ENCODE data around the gene VWA8. TPM values are rescaled to one million over a fixed set of nuclear protein-coding genes. Genes with fewer than 3 reads are reported as not detected.
"Not testable (repeated sequence)": the region's sequence is repeated elsewhere in the genome, so short reads cannot be mapped to it uniquely, and the experiment has no call there.

VWA8 gene
- total RNA-seq, 2 experiments from 2014 or later = 15.7 to 16.9 TPM

DNA sequence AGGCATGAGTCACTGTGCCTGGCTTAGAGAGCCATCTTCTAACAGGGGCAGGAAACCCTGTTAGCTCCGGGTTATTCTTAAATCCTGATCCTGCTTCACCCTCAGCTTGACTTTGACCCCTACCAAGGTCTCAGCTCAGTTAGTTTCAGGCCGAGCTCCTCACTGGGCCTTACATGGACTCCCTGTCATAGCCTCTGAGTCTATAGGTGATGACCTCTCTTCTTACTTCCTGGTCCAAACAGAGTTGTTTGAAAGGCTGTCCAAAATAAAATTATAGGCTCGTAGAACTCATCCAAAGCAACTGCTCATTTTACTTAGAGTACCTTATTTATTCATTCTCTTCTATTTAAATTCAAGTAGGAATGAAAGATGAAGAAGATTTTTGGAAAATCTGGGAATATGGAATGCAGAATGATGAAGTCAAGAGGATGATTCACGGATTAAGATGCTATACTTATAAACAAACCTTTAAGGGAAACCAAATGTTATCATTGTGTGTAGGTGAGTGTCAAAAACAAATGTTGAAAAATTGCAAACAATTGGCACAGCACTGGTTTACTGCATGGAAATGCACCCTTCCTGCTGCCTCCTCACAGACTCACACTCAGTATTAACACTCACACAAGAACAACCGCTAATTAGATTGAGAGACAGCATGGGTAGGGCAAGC, 329.5 kb downstream of the VWA8 start:
- no peak for DNase-seq
- Mint-ChIP-seq H3K9me3 (ENCODE audit: insufficient read depth) (no peaks in the 10 kb centered on the region), H3K36me3 (ENCODE audit: low read depth) (no peaks in the 10 kb centered on the region), H3K27ac (no peak overlapping the region), H3K4me3 (no peak overlapping the region), H3K4me1 (ENCODE audit: low read depth) (no peaks in the 10 kb centered on the region), H3K27me3 (ENCODE audit: low read depth) (no peaks in the 10 kb centered on the region)
- no peak for ATAC-seq
- POLR2A ChIA-PET = no interaction called here
- CTCF ChIA-PET = no interaction called here

DNA sequence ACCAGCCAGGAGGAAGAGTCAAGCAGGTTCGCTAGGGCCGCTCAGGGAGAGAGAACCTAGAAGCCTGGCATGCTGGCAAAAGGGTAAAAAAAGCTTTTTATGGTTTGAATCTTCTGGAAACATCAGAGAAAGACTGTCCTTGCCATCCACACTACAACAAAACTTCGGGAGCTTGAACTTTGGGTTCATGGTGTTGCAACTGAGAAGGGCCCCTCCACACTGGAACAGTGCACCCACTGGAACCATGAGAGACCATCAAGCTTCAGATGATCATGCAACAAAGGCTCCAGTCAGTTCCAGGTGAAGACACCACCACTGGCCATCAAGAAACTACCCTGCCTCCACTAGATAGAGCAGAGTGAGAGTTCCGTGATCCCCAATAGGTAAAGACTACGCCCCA, 333.5 kb downstream of the VWA8 start:
- H3K9me3 Mint-ChIP-seq (ENCODE audit: insufficient read depth) = no peaks in the 10 kb centered on the region
- H3K36me3 Mint-ChIP-seq (ENCODE audit: low read depth) = peaks cover 4% of the 10 kb centered on the region
- no peaks in the 10 kb centered on the region for H3K4me1 Mint-ChIP-seq (ENCODE audit: low read depth)
- no peak overlapping the region for H3K27ac Mint-ChIP-seq
- DNase-seq = no peak
- H3K4me3 Mint-ChIP-seq = no peak overlapping the region
- ChIA-PET CTCF (no interaction called here), POLR2A (no interaction called here)
- ATAC-seq = no peak
- no peaks in the 10 kb centered on the region for H3K27me3 Mint-ChIP-seq (ENCODE audit: low read depth)

DNA sequence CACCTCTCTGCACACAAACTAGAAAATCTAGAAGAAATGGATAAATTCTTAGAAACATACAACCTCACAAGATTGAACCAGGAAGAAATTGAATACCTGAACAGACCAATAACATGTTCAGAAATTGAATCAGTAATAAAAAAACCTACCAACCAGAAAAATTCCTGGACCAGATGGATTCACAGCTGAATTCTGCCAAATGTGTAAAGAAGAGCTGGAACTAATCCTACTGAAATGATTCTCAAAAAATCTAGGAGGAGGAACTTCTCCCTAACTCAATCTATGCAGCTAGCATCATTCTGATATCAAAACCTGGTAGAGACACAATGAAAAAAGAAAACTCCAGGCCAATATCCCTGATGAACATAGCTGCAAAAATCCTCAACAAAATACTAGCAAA, 336.9 kb downstream of the VWA8 start:
- no peak overlapping the region for H3K27ac Mint-ChIP-seq
- H3K27me3 Mint-ChIP-seq (ENCODE audit: low read depth) = no peaks in the 10 kb centered on the region
- no peaks in the 10 kb centered on the region for H3K4me1 Mint-ChIP-seq (ENCODE audit: low read depth)
- no peak for DNase-seq
- no peak for ATAC-seq
- ChIA-PET POLR2A (no interaction called here), CTCF (interaction anchor here (0.9 kb wide), 1 partner anchor 165 kb away, joined by 3 read pairs; no protein-coding TSS in a partner anchor)
- H3K4me3 Mint-ChIP-seq = no peak overlapping the region
- H3K9me3 Mint-ChIP-seq (ENCODE audit: insufficient read depth) = no peaks in the 10 kb centered on the region
- peaks cover 8% of the 10 kb centered on the region for H3K36me3 Mint-ChIP-seq (ENCODE audit: low read depth)

DNA sequence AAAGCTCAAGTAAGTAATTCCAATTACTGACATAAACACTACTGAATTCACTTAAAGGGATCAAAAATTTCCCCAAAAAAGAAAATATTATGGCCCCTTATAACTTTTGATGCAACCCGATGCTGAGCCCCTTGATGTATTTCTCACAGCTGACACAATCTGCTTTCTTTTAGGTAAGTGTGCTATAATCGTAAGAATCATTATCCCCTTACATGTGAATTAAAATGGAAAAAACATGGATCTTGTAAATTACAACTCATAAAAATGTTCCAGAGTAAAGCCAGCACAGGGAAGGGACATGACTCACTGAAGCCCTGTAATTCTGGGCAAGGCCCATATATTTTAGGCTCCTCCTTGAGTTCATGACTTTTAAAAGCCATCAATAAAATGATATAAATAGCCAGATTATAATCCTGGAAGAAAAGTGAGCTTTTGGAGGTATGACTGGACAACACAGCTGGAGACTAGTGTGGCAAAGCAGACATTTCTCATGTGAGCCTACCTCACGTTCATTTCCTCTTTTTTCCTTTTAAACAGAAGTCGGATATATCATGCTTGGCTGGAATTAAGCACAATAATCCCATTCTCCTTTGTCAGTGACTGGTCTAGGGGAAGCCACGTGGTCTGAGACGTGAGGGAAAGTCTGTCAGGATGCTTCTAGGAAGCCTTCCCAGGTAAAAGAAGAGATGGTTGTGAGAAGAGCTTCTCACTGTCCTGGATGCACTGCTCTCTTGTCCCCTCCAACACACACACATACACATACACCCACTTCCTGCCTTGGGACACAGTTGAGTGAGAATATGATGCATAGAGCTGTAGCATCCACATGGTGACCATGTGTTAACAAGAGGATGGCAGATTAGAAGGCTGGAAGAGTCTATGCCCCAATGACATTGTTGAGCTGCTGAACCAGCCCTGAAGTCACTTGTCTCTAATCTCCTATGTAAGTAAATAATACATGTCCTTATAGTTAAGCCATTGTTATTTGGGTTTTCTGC, 338.2 kb downstream of the VWA8 start:
- ATAC-seq (no peak), DNase-seq (no peak)
- POLR2A ChIA-PET = no interaction called here
- no peak overlapping the region for H3K4me3 Mint-ChIP-seq
- peaks cover 8% of the 10 kb centered on the region for H3K36me3 Mint-ChIP-seq (ENCODE audit: low read depth)
- H3K4me1 Mint-ChIP-seq (ENCODE audit: low read depth) = no peaks in the 10 kb centered on the region
- CTCF ChIA-PET = interaction anchor here (0.9 to 1.3 kb wide), 2 partner anchors 30 to 224 kb away, joined by 3 read pairs; no protein-coding TSS in a partner anchor
- no peaks in the 10 kb centered on the region for H3K9me3 Mint-ChIP-seq (ENCODE audit: insufficient read depth)
- no peaks in the 10 kb centered on the region for H3K27me3 Mint-ChIP-seq (ENCODE audit: low read depth)
- H3K27ac Mint-ChIP-seq = no peak overlapping the region

DNA sequence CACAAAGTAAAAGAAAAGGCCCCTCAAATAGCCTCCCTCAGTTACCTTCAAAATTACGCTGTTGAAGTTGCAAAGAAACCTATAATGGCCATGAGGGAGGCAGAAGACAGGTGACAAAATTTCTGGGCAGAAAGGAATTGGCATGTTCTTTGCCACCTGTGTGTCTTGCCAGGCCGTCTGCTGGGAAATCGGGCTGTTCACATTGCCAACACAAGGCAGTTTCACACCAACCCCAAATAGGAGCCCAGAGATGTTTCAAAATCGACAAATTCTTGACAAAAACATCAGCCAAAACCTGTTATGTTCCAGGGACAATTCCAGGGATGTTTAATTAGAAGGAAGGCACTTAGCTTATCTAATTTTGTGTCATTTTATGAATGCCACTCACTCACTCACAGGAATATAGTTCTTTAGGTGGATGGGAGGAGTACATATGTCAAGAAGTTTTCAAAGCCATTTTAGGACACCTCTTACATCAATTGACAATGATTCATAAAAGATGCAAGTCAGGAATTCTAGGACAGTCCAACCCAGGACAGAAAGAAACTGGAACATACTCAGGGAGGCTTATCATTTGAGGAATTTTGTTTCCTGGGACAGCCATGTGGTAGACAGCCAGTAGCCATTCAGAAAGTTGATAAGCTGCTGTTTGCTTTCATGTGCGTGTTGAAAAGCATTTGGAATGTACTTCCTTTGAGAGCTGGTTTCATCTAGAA, 339.0 kb downstream of the VWA8 start:
- H3K27ac Mint-ChIP-seq = no peak overlapping the region
- POLR2A ChIA-PET = no interaction called here

DNA sequence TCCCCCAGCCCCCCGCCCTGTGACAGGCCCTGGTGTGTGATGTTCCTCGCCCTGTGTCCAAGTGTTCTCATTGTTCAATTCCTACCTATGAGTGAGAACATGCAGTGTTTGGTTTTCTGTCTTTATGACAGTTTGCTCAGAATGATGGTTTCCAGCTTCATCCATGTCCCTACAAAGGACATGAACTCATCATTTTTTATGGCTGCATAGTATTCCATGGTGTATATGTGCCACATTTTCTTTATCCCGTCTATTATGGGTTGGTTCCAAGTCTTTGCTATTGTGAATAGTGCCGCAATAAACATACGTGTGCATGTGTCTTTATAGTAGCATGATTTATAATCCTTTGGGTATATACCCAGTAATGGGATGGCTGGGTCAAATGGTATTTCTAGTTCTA, 343.3 kb downstream of the VWA8 start:
- H3K4me1 Mint-ChIP-seq (ENCODE audit: low read depth); H3K36me3 Mint-ChIP-seq (ENCODE audit: low read depth); H3K9me3 Mint-ChIP-seq (ENCODE audit: insufficient read depth); POLR2A ChIA-PET; H3K27ac Mint-ChIP-seq; ATAC-seq; H3K4me3 Mint-ChIP-seq; DNase-seq; CTCF ChIA-PET; H3K27me3 Mint-ChIP-seq (ENCODE audit: low read depth): not testable (repeated sequence)

More for the DNA sequence above, 339.0 kb downstream of the VWA8 start:
- H3K36me3 Mint-ChIP-seq (ENCODE audit: low read depth) = peaks cover 8% of the 10 kb centered on the region
- no peak for DNase-seq
- H3K4me3 Mint-ChIP-seq = no peak overlapping the region
- no peak for ATAC-seq
- no peaks in the 10 kb centered on the region for H3K27me3 Mint-ChIP-seq (ENCODE audit: low read depth)
- CTCF ChIA-PET = interaction anchor here (0.9 to 1.3 kb wide), 2 partner anchors 31 to 223 kb away, joined by 3 read pairs; no protein-coding TSS in a partner anchor
- H3K4me1 Mint-ChIP-seq (ENCODE audit: low read depth) = no peaks in the 10 kb centered on the region
- H3K9me3 Mint-ChIP-seq (ENCODE audit: insufficient read depth) = no peaks in the 10 kb centered on the region

DNA sequence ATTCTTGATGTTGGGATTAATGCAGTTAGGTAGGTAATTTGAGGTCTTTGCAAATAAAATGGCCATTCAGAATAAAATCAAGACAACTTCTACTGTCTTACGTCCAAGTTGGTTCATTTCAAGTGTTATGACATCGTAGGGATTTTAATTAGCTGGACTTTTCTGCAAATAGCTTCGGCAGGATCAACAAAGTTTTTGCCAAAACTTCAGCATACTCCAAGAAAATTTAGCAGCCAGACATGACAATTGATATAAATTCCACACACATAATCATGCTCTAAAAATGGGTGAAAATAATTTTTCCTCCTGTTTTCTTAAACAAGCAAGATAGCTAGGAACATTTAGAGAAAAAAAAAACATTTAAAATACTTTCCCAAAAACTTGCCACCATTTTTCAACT, 344.8 kb downstream of the VWA8 start:
- Mint-ChIP-seq H3K36me3 (ENCODE audit: low read depth) (peaks cover 10% of the 10 kb centered on the region), H3K4me1 (ENCODE audit: low read depth) (no peaks in the 10 kb centered on the region), H3K27me3 (ENCODE audit: low read depth) (no peaks in the 10 kb centered on the region), H3K4me3 (no peak overlapping the region), H3K9me3 (ENCODE audit: insufficient read depth) (no peaks in the 10 kb centered on the region), H3K27ac (no peak overlapping the region)
- ChIA-PET CTCF (interaction anchor here (0.8 to 1.1 kb wide), 3 partner anchors 12 to 157 kb away, joined by 3 read pairs; no protein-coding TSS in a partner anchor), POLR2A (no interaction called here)
- DNase-seq (no peak), ATAC-seq (no peak)

DNA sequence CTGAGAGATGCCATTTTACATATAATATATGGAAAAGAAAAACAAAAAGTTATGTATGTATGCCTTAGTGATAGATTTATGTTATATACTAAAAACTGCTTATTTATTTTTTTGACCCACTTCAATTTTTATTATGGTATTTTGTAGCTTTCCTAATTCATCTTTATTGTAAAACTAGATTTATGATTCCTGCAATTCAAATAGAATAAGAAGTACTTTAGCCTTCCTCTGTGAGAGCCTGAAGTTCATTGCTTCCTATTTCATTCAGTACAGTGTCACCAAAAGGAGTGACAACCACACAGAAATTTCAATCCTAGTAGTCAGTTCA, 345.4 kb downstream of the VWA8 start:
- no peaks in the 10 kb centered on the region for H3K9me3 Mint-ChIP-seq (ENCODE audit: insufficient read depth)
- ATAC-seq (no peak), DNase-seq (no peak)
- CTCF ChIA-PET = no interaction called here
- no peaks in the 10 kb centered on the region for H3K27me3 Mint-ChIP-seq (ENCODE audit: low read depth)
- POLR2A ChIA-PET = no interaction called here
- no peaks in the 10 kb centered on the region for H3K4me1 Mint-ChIP-seq (ENCODE audit: low read depth)
- peaks cover 13% of the 10 kb centered on the region for H3K36me3 Mint-ChIP-seq (ENCODE audit: low read depth)
- no peak overlapping the region for H3K4me3 Mint-ChIP-seq
- H3K27ac Mint-ChIP-seq = no peak overlapping the region

DNA sequence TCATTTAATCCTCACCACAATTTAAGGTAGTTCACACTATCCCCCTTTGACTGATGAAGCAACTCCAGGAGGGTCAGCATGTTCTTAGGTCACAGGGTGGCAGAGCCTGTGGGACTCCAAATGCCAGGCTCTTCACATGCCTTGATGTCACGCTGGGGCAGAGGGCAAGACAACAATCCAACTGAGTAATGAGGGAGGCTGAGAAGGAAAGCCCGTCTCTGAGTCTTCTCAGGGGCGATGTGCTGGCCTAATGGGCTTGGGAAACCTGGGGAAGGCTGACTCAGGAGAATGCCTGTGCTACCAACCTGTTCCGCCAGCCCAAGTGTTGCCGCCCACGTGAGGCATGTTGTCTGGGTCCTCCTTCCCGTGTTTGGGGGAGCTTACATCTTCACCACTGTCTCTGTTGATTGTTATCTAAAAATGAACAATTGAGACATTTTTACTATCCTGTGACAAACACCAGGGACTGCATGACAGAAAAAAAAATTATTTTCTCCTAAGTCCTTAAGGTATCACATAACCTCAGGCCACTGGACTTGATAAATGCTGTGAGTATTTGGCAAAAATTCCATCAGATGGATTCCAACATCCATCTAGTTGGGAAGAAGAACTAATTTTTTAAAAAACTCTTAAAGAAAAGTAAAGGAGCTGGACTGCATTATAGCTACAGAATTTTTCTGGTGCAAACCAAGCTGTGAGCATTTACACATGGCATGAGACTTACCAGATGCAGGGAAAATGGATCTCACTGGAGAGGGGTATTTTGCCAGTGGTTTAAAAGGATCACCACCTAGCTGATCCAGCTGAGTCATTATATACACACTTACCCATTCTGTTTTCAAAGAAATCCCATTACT, 346.0 kb downstream of the VWA8 start:
- DNase-seq = no peak
- Mint-ChIP-seq H3K9me3 (ENCODE audit: insufficient read depth) (no peaks in the 10 kb centered on the region), H3K27ac (no peak overlapping the region), H3K27me3 (ENCODE audit: low read depth) (no peaks in the 10 kb centered on the region), H3K4me1 (ENCODE audit: low read depth) (no peaks in the 10 kb centered on the region), H3K4me3 (no peak overlapping the region), H3K36me3 (ENCODE audit: low read depth) (peaks cover 11% of the 10 kb centered on the region)
- ATAC-seq = no peak
- ChIA-PET CTCF (no interaction called here), POLR2A (no interaction called here)

DNA sequence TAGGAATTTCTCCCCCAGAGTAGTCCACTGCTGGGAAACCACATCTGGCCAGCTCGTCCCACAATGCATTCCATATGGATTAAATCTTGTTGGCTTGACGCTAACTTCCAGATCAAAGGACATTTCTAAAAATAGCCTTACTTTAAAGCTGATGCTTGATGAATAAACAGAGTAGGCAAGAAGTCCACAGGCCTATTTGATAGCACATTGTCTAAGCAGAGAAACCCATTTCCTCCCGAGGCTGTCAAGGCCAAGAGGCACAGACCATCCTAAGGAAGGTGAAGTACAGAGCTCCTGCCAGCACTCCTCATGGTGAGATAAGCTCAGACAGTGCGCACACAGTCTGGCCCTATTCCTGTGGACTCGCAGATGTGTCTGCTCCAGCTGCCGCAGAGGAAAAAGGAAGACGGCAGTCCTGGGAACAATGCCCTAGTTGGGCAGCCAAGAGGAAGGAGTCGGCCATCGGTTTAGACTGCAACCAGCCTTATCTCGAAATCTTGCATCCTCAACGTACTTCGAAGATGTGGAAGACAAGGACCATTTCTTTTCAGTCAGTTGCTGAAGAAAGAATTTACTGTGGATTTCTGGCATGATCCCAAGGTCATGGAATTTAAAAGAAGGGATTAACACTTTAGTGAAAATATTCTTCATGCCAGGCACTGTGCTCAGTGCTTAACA, 346.8 kb downstream of the VWA8 start:
- no peaks in the 10 kb centered on the region for H3K9me3 Mint-ChIP-seq (ENCODE audit: insufficient read depth)
- ChIA-PET CTCF (no interaction called here), POLR2A (no interaction called here)
- H3K36me3 Mint-ChIP-seq (ENCODE audit: low read depth) = peaks cover 13% of the 10 kb centered on the region
- no peak for DNase-seq
- no peaks in the 10 kb centered on the region for H3K27me3 Mint-ChIP-seq (ENCODE audit: low read depth)
- no peak for ATAC-seq
- no peaks in the 10 kb centered on the region for H3K4me1 Mint-ChIP-seq (ENCODE audit: low read depth)
- no peak overlapping the region for H3K4me3 Mint-ChIP-seq
- no peak overlapping the region for H3K27ac Mint-ChIP-seq

DNA sequence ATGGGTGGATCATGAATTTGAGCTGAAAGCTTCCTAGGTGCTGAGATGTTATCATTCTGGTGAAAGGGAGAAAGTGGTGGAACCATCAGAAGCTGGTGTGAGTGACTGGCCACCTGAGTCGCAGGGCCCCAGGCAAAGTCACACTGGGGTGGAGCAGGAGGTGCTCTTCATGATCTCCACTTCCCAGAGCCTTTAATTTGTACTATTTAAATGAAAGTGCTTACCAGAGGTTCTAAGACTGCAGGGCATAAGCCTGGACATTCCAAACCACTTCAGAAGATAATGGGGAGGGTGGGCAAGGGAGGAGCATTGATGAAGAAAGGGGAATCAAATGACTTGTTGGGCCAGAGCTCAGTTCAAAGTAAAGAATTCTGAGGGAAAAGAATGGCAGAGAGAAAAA, 347.4 kb downstream of the VWA8 start:
- CTCF ChIA-PET = interaction anchor here (1.3 kb wide), 1 partner anchor 155 kb away, joined by 3 read pairs; no protein-coding TSS in a partner anchor

More for the DNA sequence above, 347.4 kb downstream of the VWA8 start:
- Mint-ChIP-seq H3K36me3 (ENCODE audit: low read depth) (peaks cover 12% of the 10 kb centered on the region), H3K27me3 (ENCODE audit: low read depth) (no peaks in the 10 kb centered on the region), H3K4me3 (no peak overlapping the region), H3K4me1 (ENCODE audit: low read depth) (no peaks in the 10 kb centered on the region), H3K9me3 (ENCODE audit: insufficient read depth) (no peaks in the 10 kb centered on the region), H3K27ac (no peak overlapping the region)
- ATAC-seq (no peak), DNase-seq (no peak)
- POLR2A ChIA-PET = no interaction called here

Measured in activated CD8-positive, alpha-beta T cell treated with anti-CD3 and anti-CD28 coated beads, Interleukin-2, amount 10 ng/mL, durations not matched to agents 7 days and 5 days (primary cell).